Measurements from ENCODE around the gene GTF2B.
"Not testable (repeated sequence)": the region's sequence is repeated elsewhere in the genome, so short reads cannot be mapped to it uniquely, and the experiment has no call there.

The GTF2B gene

GRCh38 chr1:88880717-88881116 is 10.7 kb downstream of the GTF2B start:
- not testable (repeated sequence) for DNase-seq

DNA sequence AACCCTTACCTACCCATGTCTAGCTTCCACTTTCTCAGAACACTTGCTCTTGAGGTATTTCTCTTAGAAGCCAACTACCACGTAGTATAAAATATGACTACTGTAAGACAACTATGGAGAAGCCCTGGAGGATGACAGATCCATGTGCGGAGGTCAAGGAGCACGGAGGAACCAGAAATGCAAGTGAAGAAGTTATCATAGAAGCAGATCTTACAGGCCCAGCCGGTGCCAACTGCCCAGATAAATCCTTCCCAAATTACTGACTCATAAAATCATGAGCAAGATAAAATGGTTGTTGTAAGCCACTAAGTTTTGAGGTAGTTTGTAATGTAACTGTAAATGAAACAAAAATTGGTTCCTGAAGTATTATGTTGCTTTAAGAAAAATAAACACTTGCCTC is 12.6 kb downstream of the GTF2B start:
- no peak for DNase-seq

DNA sequence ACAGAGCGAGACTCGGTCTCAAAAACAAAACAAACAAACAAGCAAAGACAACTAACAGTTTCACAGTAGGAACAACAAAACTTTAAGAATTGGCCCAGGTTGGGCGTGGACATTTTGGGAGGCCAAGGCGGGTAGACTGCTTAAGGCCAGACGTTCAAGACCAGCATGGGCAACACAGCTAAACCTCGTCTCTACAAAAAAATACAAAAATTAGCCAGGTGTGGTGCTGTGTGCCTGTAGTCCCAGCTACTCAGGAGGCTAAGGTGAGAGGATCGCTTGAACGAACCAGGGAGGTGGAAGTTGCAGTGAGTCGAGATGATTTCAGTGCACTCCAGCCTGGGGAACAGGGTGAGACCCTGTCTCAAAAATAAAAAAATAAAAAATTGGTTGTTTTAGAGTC is 13.5 kb downstream of the GTF2B start:
- no peak for DNase-seq

- peak; percentile 62 for DNase-seq
Measured at GRCh38 chr1:88877382-88877825, 14.0 kb downstream of the GTF2B start.

DNA sequence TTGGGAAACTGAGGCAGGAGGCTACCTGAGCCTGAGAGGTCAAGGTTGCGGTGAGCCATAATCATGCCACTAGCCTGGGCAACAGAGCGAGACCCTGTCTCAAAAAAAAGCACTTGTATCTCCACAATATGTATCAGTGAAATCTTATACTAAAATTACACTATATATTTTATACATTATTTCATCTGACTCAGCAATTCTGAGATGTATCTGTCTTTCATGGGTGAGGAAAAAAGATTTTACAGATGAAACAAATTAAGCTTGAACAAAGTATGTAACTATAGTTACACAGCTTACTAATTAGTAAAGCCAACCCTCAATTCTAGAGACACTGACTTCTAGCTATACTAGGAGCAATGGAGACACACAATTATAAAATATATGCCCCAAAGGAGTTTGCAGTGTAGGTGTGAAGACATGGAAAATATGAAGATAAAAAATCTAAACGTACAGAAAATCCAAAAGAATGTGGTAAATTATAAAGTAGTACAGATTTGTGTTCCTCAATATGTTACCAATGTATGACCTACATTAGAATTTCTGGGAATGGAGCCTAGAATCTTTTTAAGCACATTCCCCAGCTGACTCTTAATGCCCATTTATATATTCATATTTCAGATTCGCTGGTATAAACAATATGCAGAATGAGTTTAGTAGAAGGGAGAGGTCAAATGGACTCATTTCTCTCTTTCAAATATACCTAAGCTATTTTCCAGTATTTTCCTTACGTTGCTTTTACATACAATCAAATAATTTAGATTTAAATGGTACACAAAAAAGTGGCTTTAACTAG is 14.6 kb downstream of the GTF2B start:
- DNase-seq = no peak

DNA sequence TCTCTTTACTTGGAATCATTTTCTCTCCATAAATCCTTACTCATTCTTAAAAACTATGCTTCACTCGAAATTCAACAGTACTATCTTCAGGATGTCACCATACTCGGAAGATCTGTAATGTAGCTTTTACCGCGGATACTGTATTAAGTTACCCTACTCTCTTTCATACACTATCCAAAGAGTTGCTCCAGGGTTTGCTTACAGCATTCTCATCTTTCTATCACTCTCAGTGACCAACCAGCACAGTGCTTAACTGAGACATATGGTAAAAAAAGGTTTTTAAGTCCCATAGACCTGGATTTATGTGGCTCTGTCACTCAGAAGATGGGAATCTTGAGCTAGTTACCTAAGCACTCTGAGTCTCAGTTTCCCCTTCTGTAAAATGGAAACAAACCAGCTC is 15.8 kb downstream of the GTF2B start:
- no peak for DNase-seq

GRCh38 chr1:88873737-88874349 is 17.5 kb downstream of the GTF2B start:
- peak; percentile 65 for DNase-seq

DNA sequence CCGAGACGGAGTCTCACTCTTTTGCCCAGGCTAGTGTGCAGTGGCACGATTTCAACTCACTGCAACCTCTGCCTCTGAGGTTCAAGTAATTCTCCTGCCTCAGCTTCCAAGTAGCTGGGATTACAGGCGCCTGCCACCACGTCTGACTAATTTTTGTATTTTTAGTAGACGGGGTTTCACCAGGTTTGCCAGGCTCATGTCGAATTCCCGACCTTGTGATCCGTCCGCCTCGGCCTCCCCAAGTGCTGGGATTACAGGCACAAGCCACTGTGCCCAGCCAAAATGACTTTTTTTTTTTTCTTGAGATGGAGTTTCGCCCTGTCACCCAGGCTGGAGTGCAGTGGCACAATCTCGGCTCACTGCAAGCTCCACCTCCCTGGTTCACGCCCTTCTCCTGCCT is 21.7 kb downstream of the GTF2B start:
- DNase-seq = not testable (repeated sequence)

GRCh38 chr1:88867743-88868521 is 23.4 kb downstream of the GTF2B start:
- no peak for DNase-seq

- no peak for DNase-seq
Measured at GRCh38 chr1:88851303-88852063, 39.9 kb downstream of the GTF2B start.

- DNase-seq = no peak
Measured at GRCh38 chr1:88847643-88848042, 43.7 kb downstream of the GTF2B start.

- DNase-seq = no peak
Measured at GRCh38 chr1:88825721-88826120, 65.6 kb downstream of the GTF2B start.

DNA sequence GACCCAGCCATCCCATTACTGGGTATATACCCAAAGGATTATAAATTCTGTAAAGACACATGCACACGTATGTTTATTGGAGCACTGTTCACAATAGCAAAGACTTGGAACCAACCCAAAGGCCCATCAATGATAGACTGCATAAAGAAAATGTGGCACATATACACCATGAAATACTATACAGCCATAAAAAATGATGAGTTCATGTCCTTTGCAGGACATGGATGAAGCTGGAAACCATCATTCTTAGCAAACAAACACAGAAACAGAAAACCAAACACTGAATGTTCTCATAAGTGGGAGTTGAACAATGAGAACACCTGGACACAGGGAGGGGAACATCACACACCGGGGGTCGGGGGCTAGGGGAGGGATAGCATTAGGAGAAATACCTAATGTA is 71.7 kb downstream of the GTF2B start:
- not testable (repeated sequence) for DNase-seq

DNA sequence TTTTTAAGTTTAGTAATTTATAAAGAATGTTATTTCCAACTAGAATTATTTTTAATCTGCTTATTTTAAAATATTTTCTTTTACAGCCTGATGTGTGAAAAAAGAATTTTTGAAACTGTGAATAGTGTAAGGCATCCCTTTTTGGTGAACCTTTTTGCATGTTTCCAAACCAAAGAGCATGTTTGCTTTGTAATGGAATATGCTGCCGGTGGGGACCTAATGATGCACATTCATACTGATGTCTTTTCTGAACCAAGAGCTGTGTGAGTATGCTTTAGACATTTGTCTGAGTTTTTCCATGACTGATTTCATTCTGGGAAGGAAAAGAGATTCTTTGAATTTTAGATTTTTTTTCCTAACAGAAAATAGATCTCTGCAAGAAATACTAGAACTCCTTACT is 77.9 kb downstream of the GTF2B start:
- DNase-seq = no peak

- no peak for DNase-seq
Measured at GRCh38 chr1:88812366-88812765, 79.0 kb downstream of the GTF2B start.

- no peak for DNase-seq
Measured at GRCh38 chr1:88803444-88803843, 87.9 kb downstream of the GTF2B start.

GRCh38 chr1:88802950-88803349 is 88.4 kb downstream of the GTF2B start:
- DNase-seq = no peak

Measured in hematopoietic multipotent progenitor cell treated with erythropoietin and hydrocortisone succinate and interleukin-3 and kit ligand, for 4 days (in vitro differentiated cells).